Measurements from ENCODE around the gene CD44.

The CD44 gene

DNA sequence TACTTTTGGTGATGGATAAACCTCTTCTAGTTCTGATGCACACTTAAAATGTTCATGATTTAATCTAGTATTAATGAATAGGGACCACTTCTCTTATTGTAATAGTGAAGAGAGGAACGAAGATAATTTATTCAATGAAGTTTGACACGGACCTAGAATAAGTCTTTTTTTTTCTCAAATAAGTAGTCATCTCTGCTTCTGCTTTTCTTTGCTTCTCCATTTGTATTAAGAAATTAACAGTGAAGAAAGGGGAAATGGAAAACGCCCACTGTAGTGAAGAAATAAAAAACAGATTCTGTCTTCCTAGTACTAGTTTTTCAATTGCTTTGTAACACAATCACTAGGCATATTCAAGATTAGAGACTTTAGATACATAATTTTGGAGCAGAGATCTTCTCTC, 73.0 kb downstream of the CD44 start:
- TF ChIP-seq TCF12 (IDR thresholded peaks at IDR 0.05; ENCODE audit: low read depth) (no peak), RAD21 (IDR thresholded peaks at IDR 0.05; ENCODE audit: low read depth) (no peak)
- TF ChIP-seq, protein P1, sequence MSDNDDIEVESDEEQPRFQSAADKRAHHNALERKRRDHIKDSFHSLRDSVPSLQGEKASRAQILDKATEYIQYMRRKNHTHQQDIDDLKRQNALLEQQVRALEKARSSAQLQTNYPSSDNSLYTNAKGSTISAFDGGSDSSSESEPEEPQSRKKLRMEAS (IDR thresholded peaks at IDR 0.05), result no peak

DNA sequence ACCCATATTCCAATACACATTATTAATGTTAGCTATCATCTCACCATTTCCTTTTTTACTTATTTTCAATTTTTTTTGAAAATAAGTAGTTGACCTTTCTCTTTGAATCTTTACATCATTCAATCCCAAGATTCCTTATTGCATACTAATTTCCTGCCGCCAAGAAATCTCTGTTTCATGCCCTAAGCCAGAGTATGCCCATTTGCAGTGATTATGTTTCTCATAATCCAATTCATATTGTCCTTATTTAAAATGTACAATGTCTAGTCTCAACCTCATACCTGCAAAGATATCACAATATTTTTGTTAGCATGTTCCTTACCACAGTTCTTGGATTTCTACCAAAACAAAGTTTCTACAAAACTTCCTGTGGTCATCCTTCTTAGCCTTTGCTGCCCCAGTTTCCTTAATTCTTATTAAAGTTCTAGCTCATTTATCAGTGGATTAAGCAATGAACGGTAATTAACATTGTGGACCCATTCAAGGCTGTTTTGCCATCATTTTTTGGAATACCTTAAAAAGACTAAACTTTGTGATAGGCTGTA, 75.3 kb downstream of the CD44 start:
- TF ChIP-seq NFIC (IDR thresholded peaks at IDR 0.05) (no peak), YY1 (IDR thresholded peaks at IDR 0.05; ENCODE audit: low read depth) (no peak), FOXM1 (IDR thresholded peaks at IDR 0.05; ENCODE audit: borderline replicate concordance, low read depth) (no peak), TAF1 (IDR thresholded peaks at IDR 0.05; ENCODE audit: low read depth) (no peak), ZBTB7A (IDR thresholded peaks at IDR 0.05; ENCODE audit: low read depth) (no peak), RAD21 (IDR thresholded peaks at IDR 0.05; ENCODE audit: low read depth) (no peak), EP300 (IDR thresholded peaks at IDR 0.05; ENCODE audit: borderline replicate concordance) (no peak), CREB1 (IDR thresholded peaks at IDR 0.05; ENCODE audit: low read depth) (no peak), EGR1 (IDR thresholded peaks at IDR 0.05) (no peak), CEBPB (IDR thresholded peaks at IDR 0.05) (no peak), TCF12 (IDR thresholded peaks at IDR 0.05; ENCODE audit: low read depth) (no peak), TEAD4 (IDR thresholded peaks at IDR 0.05) (no peak)
- TF ChIP-seq, protein P2, sequence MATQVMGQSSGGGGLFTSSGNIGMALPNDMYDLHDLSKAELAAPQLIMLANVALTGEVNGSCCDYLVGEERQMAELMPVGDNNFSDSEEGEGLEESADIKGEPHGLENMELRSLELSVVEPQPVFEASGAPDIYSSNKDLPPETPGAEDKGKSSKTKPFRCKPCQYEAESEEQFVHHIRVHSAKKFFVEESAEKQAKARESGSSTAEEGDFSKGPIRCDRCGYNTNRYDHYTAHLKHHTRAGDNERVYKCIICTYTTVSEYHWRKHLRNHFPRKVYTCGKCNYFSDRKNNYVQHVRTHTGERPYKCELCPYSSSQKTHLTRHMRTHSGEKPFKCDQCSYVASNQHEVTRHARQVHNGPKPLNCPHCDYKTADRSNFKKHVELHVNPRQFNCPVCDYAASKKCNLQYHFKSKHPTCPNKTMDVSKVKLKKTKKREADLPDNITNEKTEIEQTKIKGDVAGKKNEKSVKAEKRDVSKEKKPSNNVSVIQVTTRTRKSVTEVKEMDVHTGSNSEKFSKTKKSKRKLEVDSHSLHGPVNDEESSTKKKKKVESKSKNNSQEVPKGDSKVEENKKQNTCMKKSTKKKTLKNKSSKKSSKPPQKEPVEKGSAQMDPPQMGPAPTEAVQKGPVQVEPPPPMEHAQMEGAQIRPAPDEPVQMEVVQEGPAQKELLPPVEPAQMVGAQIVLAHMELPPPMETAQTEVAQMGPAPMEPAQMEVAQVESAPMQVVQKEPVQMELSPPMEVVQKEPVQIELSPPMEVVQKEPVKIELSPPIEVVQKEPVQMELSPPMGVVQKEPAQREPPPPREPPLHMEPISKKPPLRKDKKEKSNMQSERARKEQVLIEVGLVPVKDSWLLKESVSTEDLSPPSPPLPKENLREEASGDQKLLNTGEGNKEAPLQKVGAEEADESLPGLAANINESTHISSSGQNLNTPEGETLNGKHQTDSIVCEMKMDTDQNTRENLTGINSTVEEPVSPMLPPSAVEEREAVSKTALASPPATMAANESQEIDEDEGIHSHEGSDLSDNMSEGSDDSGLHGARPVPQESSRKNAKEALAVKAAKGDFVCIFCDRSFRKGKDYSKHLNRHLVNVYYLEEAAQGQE (IDR thresholded peaks at IDR 0.05; ENCODE audit: low read depth), result no peak
- TF ChIP-seq, protein P3, sequence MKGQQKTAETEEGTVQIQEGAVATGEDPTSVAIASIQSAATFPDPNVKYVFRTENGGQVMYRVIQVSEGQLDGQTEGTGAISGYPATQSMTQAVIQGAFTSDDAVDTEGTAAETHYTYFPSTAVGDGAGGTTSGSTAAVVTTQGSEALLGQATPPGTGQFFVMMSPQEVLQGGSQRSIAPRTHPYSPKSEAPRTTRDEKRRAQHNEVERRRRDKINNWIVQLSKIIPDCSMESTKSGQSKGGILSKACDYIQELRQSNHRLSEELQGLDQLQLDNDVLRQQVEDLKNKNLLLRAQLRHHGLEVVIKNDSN (IDR thresholded peaks at IDR 0.05), result no peak
- TF ChIP-seq, protein P1 (IDR thresholded peaks at IDR 0.05), result no peak

DNA sequence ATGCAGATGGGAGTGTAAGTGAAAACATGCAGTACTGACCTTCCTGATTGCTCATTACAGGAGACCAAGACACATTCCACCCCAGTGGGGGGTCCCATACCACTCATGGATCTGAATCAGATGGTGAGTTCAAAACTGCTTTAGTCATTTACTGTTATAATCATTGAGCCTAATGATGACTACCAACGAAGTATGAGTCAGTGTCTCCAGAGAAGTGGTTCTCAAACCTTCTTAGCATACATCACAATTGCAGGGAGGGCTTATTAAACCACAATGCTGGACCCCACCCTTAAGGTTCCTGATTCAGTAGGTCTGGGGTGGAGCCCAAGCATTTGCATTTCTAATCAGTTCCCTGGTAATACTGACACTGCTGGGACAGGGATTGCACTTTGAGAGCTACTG, 75.8 kb downstream of the CD44 start:
- TF ChIP-seq NFIC (IDR thresholded peaks at IDR 0.05) (0 out of 2 replicates have a peak, but pooled peaks have one; percentile 8), CEBPB (IDR thresholded peaks at IDR 0.05) (no peak), EP300 (IDR thresholded peaks at IDR 0.05; ENCODE audit: borderline replicate concordance) (peak; percentile 58; the same call in 1 of the 2 replicates), CREB1 (IDR thresholded peaks at IDR 0.05; ENCODE audit: low read depth) (no peak), EGR1 (IDR thresholded peaks at IDR 0.05) (no peak), TCF12 (IDR thresholded peaks at IDR 0.05; ENCODE audit: low read depth) (peak; percentile 40; the same call in 1 of the 2 replicates), ZBTB7A (IDR thresholded peaks at IDR 0.05; ENCODE audit: low read depth) (no peak), YY1 (IDR thresholded peaks at IDR 0.05; ENCODE audit: low read depth) (no peak), TEAD4 (IDR thresholded peaks at IDR 0.05) (peak; percentile 75), TAF1 (IDR thresholded peaks at IDR 0.05; ENCODE audit: low read depth) (no peak), FOXM1 (IDR thresholded peaks at IDR 0.05; ENCODE audit: borderline replicate concordance, low read depth) (peak; percentile 59; the same call in 1 of the 2 replicates), RAD21 (IDR thresholded peaks at IDR 0.05; ENCODE audit: low read depth) (no peak)
- TF ChIP-seq, protein P3 (IDR thresholded peaks at IDR 0.05), result no peak
- TF ChIP-seq, protein P1 (IDR thresholded peaks at IDR 0.05), result no peak; the same call in 1 of the 2 replicates
- TF ChIP-seq, protein P2 (IDR thresholded peaks at IDR 0.05; ENCODE audit: low read depth), result no peak

DNA sequence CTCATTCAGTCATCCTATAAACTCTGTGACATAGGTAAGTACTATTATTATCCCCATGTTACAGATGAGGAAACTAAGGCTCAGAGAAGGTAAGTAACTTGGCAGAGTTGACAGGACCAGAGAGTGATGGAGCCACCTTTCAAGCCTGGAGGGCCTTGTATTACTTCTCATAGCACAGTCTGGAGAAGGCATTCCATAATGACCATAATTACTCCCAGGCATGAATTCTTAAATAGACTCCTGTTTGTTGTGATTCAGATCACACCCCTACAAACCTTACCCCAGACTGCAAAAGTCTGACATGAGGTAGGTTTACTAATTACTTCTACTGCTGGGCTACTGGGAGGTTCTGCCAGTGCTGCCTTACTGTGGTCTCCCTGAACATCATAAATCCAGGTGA, 77.0 kb downstream of the CD44 start:
- TF ChIP-seq TAF1 (IDR thresholded peaks at IDR 0.05; ENCODE audit: low read depth) (no peak), TEAD4 (IDR thresholded peaks at IDR 0.05) (no peak), FOXM1 (IDR thresholded peaks at IDR 0.05; ENCODE audit: borderline replicate concordance, low read depth) (no peak), CREB1 (IDR thresholded peaks at IDR 0.05; ENCODE audit: low read depth) (no peak), RAD21 (IDR thresholded peaks at IDR 0.05; ENCODE audit: low read depth) (no peak), EGR1 (IDR thresholded peaks at IDR 0.05) (no peak)
- TF ChIP-seq, protein P3 (IDR thresholded peaks at IDR 0.05), result no peak

DNA sequence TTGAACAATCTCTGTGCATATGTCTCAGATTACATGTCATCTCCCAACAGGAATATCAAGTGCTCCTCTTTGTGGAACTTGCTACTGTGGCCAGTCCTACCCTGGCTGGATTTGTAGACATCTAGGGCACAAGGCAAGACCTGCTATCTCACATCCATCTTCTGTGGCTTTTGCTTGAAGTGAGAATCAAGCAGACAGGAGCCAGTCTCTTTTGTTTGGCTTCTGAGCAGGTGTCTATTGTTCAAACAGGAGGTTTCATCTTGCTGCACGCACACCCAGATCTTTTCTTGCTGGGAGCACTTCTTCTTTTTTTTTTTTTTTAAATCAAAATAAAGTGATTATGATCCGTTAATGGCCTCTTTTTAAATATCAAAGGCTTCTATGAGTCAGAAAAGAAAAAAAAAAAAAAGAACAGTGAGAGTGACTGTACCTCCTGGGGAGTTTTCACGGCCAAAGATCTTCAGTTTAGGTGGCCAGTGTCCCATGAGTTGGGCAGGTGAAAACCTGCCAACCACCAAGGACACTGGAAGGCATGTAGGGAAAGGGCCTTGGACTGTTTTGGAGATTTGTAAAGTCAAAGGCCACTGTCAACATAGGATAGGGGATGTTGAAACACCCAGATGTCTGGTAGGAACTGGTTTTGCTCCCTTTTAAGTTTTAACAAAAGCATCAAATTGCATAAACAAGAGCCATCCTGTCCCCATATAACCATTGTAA, 78.1 kb downstream of the CD44 start:
- TF ChIP-seq ZBTB7A (IDR thresholded peaks at IDR 0.05; ENCODE audit: low read depth), result no peak
- TF ChIP-seq EP300 (IDR thresholded peaks at IDR 0.05; ENCODE audit: borderline replicate concordance), result no peak
- TF ChIP-seq CREB1 (IDR thresholded peaks at IDR 0.05; ENCODE audit: low read depth), result no peak
- no peak for TF ChIP-seq RAD21 (IDR thresholded peaks at IDR 0.05; ENCODE audit: low read depth)
- TF ChIP-seq TEAD4 (IDR thresholded peaks at IDR 0.05), result no peak
- no peak for TF ChIP-seq TAF1 (IDR thresholded peaks at IDR 0.05; ENCODE audit: low read depth)
- TF ChIP-seq, protein P3 (IDR thresholded peaks at IDR 0.05), result no peak
- TF ChIP-seq FOXM1 (IDR thresholded peaks at IDR 0.05; ENCODE audit: borderline replicate concordance, low read depth), result no peak
- TF ChIP-seq, protein P1 (IDR thresholded peaks at IDR 0.05), result no peak
- TF ChIP-seq TCF12 (IDR thresholded peaks at IDR 0.05; ENCODE audit: low read depth), result no peak
- TF ChIP-seq NFIC (IDR thresholded peaks at IDR 0.05), result no peak

Data from Ishikawa (cell line).